ENCODE data around the gene LYPD8.

Gene LYPD8

GRCh38 chr1:248748211-248748610 lies 7.3 kb downstream of the LYPD8 start:
- DNase-seq (ENCODE audit: low read depth, low spot score) = no peak
- Histone ChIP-seq H3K9me3 (ENCODE audit: control insufficient read depth, insufficient read depth, low read length) (peaks cover 8% of the 10 kb centered on the region), H3K4me1 (ENCODE audit: control insufficient read depth, insufficient read depth, low read length) (no peaks in the 10 kb centered on the region), H3K4me3 (ENCODE audit: low read length) (no peak overlapping the region), H3K36me3 (ENCODE audit: control insufficient read depth, insufficient read depth, low read length) (no peaks in the 10 kb centered on the region), H3K27me3 (ENCODE audit: control insufficient read depth, insufficient read depth, low read length) (no peaks in the 10 kb centered on the region), H3K27ac (ENCODE audit: low read length) (no peak overlapping the region)
- no CpG with 5 or more reads among the region's 10 CpGs for WGBS (ENCODE audit: insufficient coverage, insufficient read length)

- no peak for DNase-seq (ENCODE audit: low read depth, low spot score)
- H3K9me3 ChIP-seq (ENCODE audit: control insufficient read depth, insufficient read depth, low read length) = peaks cover 18% of the 10 kb centered on the region
Observed at GRCh38 chr1:248740876-248741275, 14.7 kb downstream of the LYPD8 start.

GRCh38 chr1:248739572-248740205 lies 15.9 kb downstream of the LYPD8 start:
- H3K4me3 ChIP-seq (ENCODE audit: low read length) = no peak overlapping the region
- no peak overlapping the region for H3K27ac ChIP-seq (ENCODE audit: low read length)
- no peaks in the 10 kb centered on the region; the same call in 1 of the 2 replicates for H3K27me3 ChIP-seq (ENCODE audit: control insufficient read depth, insufficient read depth, low read length)
- DNase-seq (ENCODE audit: low read depth, low spot score) = no peak
- no CpG with 5 or more reads among the region's 16 CpGs for WGBS (ENCODE audit: insufficient coverage, insufficient read length)
- peaks cover 18% of the 10 kb centered on the region for H3K9me3 ChIP-seq (ENCODE audit: control insufficient read depth, insufficient read depth, low read length)
- H3K36me3 ChIP-seq (ENCODE audit: control insufficient read depth, insufficient read depth, low read length) = no peaks in the 10 kb centered on the region
- H3K4me1 ChIP-seq (ENCODE audit: control insufficient read depth, insufficient read depth, low read length) = no peaks in the 10 kb centered on the region

More at GRCh38 chr1:248740876-248741275, 14.7 kb downstream of the LYPD8 start:
- Histone ChIP-seq H3K36me3 (ENCODE audit: control insufficient read depth, insufficient read depth, low read length) (no peaks in the 10 kb centered on the region), H3K4me3 (ENCODE audit: low read length) (no peak overlapping the region), H3K27me3 (ENCODE audit: control insufficient read depth, insufficient read depth, low read length) (no peaks in the 10 kb centered on the region; the same call in 1 of the 2 replicates), H3K4me1 (ENCODE audit: control insufficient read depth, insufficient read depth, low read length) (no peaks in the 10 kb centered on the region), H3K27ac (ENCODE audit: low read length) (no peak overlapping the region)
- WGBS (ENCODE audit: insufficient coverage, insufficient read length) = no CpG with 5 or more reads among the region's 7 CpGs

- Histone ChIP-seq H3K9me3 (ENCODE audit: control insufficient read depth, insufficient read depth, low read length) (peaks cover 21% of the 10 kb centered on the region), H3K36me3 (ENCODE audit: control insufficient read depth, insufficient read depth, low read length) (no peaks in the 10 kb centered on the region), H3K4me3 (ENCODE audit: low read length) (no peak overlapping the region), H3K27ac (ENCODE audit: low read length) (no peak overlapping the region), H3K27me3 (ENCODE audit: control insufficient read depth, insufficient read depth, low read length) (no peaks in the 10 kb centered on the region; the same call in 1 of the 2 replicates), H3K4me1 (ENCODE audit: control insufficient read depth, insufficient read depth, low read length) (no peaks in the 10 kb centered on the region)
- no CpG with 5 or more reads among the region's 6 CpGs for WGBS (ENCODE audit: insufficient coverage, insufficient read length)
- DNase-seq (ENCODE audit: low read depth, low spot score) = no peak
Observed at GRCh38 chr1:248737457-248737856, 18.1 kb downstream of the LYPD8 start.

- WGBS (ENCODE audit: insufficient coverage, insufficient read length) = no CpG with 5 or more reads among the region's 4 CpGs
- Histone ChIP-seq H3K27me3 (ENCODE audit: control insufficient read depth, insufficient read depth, low read length) (no peaks in the 10 kb centered on the region; the same call in 1 of the 2 replicates), H3K9me3 (ENCODE audit: control insufficient read depth, insufficient read depth, low read length) (peaks cover 21% of the 10 kb centered on the region), H3K4me3 (ENCODE audit: low read length) (no peak overlapping the region), H3K27ac (ENCODE audit: low read length) (no peak overlapping the region), H3K36me3 (ENCODE audit: control insufficient read depth, insufficient read depth, low read length) (no peaks in the 10 kb centered on the region), H3K4me1 (ENCODE audit: control insufficient read depth, insufficient read depth, low read length) (no peaks in the 10 kb centered on the region)
- DNase-seq (ENCODE audit: low read depth, low spot score) = no peak
Observed at GRCh38 chr1:248736977-248737376, 18.6 kb downstream of the LYPD8 start.

GRCh38 chr1:248733566-248733965 lies 22.0 kb downstream of the LYPD8 start:
- Histone ChIP-seq H3K27ac (ENCODE audit: low read length) (no peak overlapping the region), H3K9me3 (ENCODE audit: control insufficient read depth, insufficient read depth, low read length) (peaks cover 17% of the 10 kb centered on the region), H3K4me1 (ENCODE audit: control insufficient read depth, insufficient read depth, low read length) (no peaks in the 10 kb centered on the region), H3K27me3 (ENCODE audit: control insufficient read depth, insufficient read depth, low read length) (no peaks in the 10 kb centered on the region; the same call in 1 of the 2 replicates), H3K36me3 (ENCODE audit: control insufficient read depth, insufficient read depth, low read length) (no peaks in the 10 kb centered on the region), H3K4me3 (ENCODE audit: low read length) (no peak overlapping the region)
- no peak for DNase-seq (ENCODE audit: low read depth, low spot score)
- no CpG with 5 or more reads among the region's 5 CpGs for WGBS (ENCODE audit: insufficient coverage, insufficient read length)

GRCh38 chr1:248730507-248731335 lies 24.8 kb downstream of the LYPD8 start:
- no CpG with 5 or more reads among the region's 13 CpGs for WGBS (ENCODE audit: insufficient coverage, insufficient read length)
- Histone ChIP-seq H3K27me3 (ENCODE audit: control insufficient read depth, insufficient read depth, low read length) (no peaks in the 10 kb centered on the region), H3K4me3 (ENCODE audit: low read length) (no peak overlapping the region), H3K27ac (ENCODE audit: low read length) (no peak overlapping the region), H3K36me3 (ENCODE audit: control insufficient read depth, insufficient read depth, low read length) (no peaks in the 10 kb centered on the region), H3K4me1 (ENCODE audit: control insufficient read depth, insufficient read depth, low read length) (no peaks in the 10 kb centered on the region), H3K9me3 (ENCODE audit: control insufficient read depth, insufficient read depth, low read length) (peaks cover 11% of the 10 kb centered on the region)
- DNase-seq (ENCODE audit: low read depth, low spot score) = no peak

- no peaks in the 10 kb centered on the region for H3K27me3 ChIP-seq (ENCODE audit: control insufficient read depth, insufficient read depth, low read length)
- WGBS (ENCODE audit: insufficient coverage, insufficient read length) = no CpG with 5 or more reads among the region's 3 CpGs
- no peak overlapping the region for H3K27ac ChIP-seq (ENCODE audit: low read length)
- H3K9me3 ChIP-seq (ENCODE audit: control insufficient read depth, insufficient read depth, low read length) = peaks cover 9% of the 10 kb centered on the region
- H3K36me3 ChIP-seq (ENCODE audit: control insufficient read depth, insufficient read depth, low read length) = no peaks in the 10 kb centered on the region
- no peak for DNase-seq (ENCODE audit: low read depth, low spot score)
- no peak overlapping the region for H3K4me3 ChIP-seq (ENCODE audit: low read length)
- H3K4me1 ChIP-seq (ENCODE audit: control insufficient read depth, insufficient read depth, low read length) = no peaks in the 10 kb centered on the region
Observed at GRCh38 chr1:248714248-248714647, 41.3 kb downstream of the LYPD8 start.

GRCh38 chr1:248710305-248710900 lies 45.2 kb downstream of the LYPD8 start:
- Histone ChIP-seq H3K4me1 (ENCODE audit: control insufficient read depth, insufficient read depth, low read length) (no peaks in the 10 kb centered on the region), H3K27me3 (ENCODE audit: control insufficient read depth, insufficient read depth, low read length) (no peaks in the 10 kb centered on the region), H3K9me3 (ENCODE audit: control insufficient read depth, insufficient read depth, low read length) (peaks cover 13% of the 10 kb centered on the region), H3K27ac (ENCODE audit: low read length) (no peak overlapping the region), H3K4me3 (ENCODE audit: low read length) (no peak overlapping the region), H3K36me3 (ENCODE audit: control insufficient read depth, insufficient read depth, low read length) (no peaks in the 10 kb centered on the region)
- no peak for DNase-seq (ENCODE audit: low read depth, low spot score)
- WGBS (ENCODE audit: insufficient coverage, insufficient read length) = no CpG with 5 or more reads among the region's 4 CpGs

GRCh38 chr1:248704606-248705005 lies 51.0 kb downstream of the LYPD8 start:
- no peak for DNase-seq (ENCODE audit: low read depth, low spot score)
- no CpG with 5 or more reads among the region's 2 CpGs for WGBS (ENCODE audit: insufficient coverage, insufficient read length)
- H3K9me3 ChIP-seq (ENCODE audit: control insufficient read depth, insufficient read depth, low read length) = peaks cover 13% of the 10 kb centered on the region
- H3K36me3 ChIP-seq (ENCODE audit: control insufficient read depth, insufficient read depth, low read length) = no peaks in the 10 kb centered on the region
- no peak overlapping the region for H3K4me3 ChIP-seq (ENCODE audit: low read length)
- no peaks in the 10 kb centered on the region for H3K27me3 ChIP-seq (ENCODE audit: control insufficient read depth, insufficient read depth, low read length)
- no peaks in the 10 kb centered on the region for H3K4me1 ChIP-seq (ENCODE audit: control insufficient read depth, insufficient read depth, low read length)
- no peak overlapping the region for H3K27ac ChIP-seq (ENCODE audit: low read length)
